HCT116 (cell line): ENCODE results near the gene ETFA. TPM values are rescaled to one million over a fixed set of nuclear protein-coding genes. Genes with fewer than 3 reads are reported as not detected.

ENCODE experiments used
- ATAC-seq: fragments of 200-7000 bp; cut with Tn5 transposase; 2 replicates; pipeline ENCODE4 v1.9.1; 2020; ENCODE audit warnings: mild to moderate bottlenecking, moderate library complexity
- BruUV-seq: library from RNA; stranded (reverse); fragments of 400-500 nt; replicated peaks from 2 replicates; lab custom pipeline; 2021; lab: Mats Ljungman, UMichigan
- CTCF ChIA-PET: fragments of 300-600 bp; sonication (Branson Sonifier 250); formaldehyde crosslinking; loops from one replicate; lab custom pipeline; 2021; ENCODE audit warnings: antibody characterized with exemption; lab: Charles Lee
- POLR2A ChIA-PET: fragments of 300-600, 350-600 bp; sonication (Branson Sonifier 250); formaldehyde crosslinking; loops from one replicate; lab custom pipeline; 2021; ENCODE audit warnings: antibody characterized with exemption; lab: Charles Lee
- RAD21 ChIA-PET, 2 experiments: fragments of 300-600 bp; sonication (Branson Sonifier 250); formaldehyde crosslinking; loops; one replicate each; lab custom pipeline; 2023; ENCODE audit warnings: low total read pairs in 2 of 2; ENCODE audit not compliant: uncharacterized antibody in 2 of 2, unreplicated experiment in 2 of 2, low non-redundant PET in 1 of 2; lab: Charles Lee
- DNase-seq: peaks from one replicate; pipeline ENCODE4 v3.0.0-alpha.2; 2010; ENCODE audit warnings: low read depth, low spot score
- H2AFZ ChIP-seq: fragments of 200-600 bp; shearing (Covaris generic), sonication (generic); 2 replicates; pipeline ENCODE4 v1.6.1; 2017; ENCODE audit warnings: low read depth, mixed run types, mixed read lengths, antibody characterized with exemption, low read length; ENCODE audit not compliant: poor library complexity, severe bottlenecking
- H3K27ac ChIP-seq: 2 replicates; pipeline ENCODE4 v1.5.1; 2012; ENCODE audit warnings: low read depth, low read length
- H3K27me3 ChIP-seq: fragments of 200-600 bp; sonication (generic); 2 replicates; pipeline ENCODE4 v1.6.1; 2016; ENCODE audit warnings: mixed run types, low read length, mixed read lengths; ENCODE audit not compliant: insufficient read depth
- H3K36me3 ChIP-seq, 2 experiments: fragments of 200-500 bp in 1 of 2; fragments of 200-600 bp in 1 of 2; sonication (Bioruptor generic) in 1 of 2; sonication (generic) in 1 of 2; 2 replicates each; pipeline versions ENCODE4 v1.5.1 to v1.6.1; 2014 to 2016; ENCODE audit warnings: low read length in 2 of 2, inconsistent platforms in 1 of 2, mixed read lengths in 1 of 2, mixed run types in 1 of 2; ENCODE audit not compliant: insufficient read depth in 2 of 2, control insufficient read depth in 1 of 2
- H3K4me1 ChIP-seq, 2 experiments: fragments of 200-600 bp in 1 of 2; sonication (generic) in 1 of 2; 2 replicates each; pipeline versions ENCODE4 v1.5.1 to v1.6.1; 2012 to 2017; ENCODE audit warnings: low read length in 2 of 2, inconsistent platforms in 1 of 2, mild to moderate bottlenecking in 1 of 2, mixed read lengths in 1 of 2, mixed run types in 1 of 2, moderate library complexity in 1 of 2; ENCODE audit not compliant: insufficient read depth in 2 of 2, control insufficient read depth in 1 of 2
- H3K4me2 ChIP-seq: fragments of 200-600 bp; sonication (generic); 2 replicates; pipeline ENCODE4 v1.6.1; 2017; ENCODE audit warnings: mixed run types, low read length, mixed read lengths
- H3K4me3 ChIP-seq, 2 experiments: fragments of 200-600 bp in 1 of 2; sonication (generic) in 1 of 2; replicated peaks in 1 of 2; 2 replicates each; pipeline ENCODE4 v1.5.1; 2011 to 2016; ENCODE audit warnings: low read length in 2 of 2, control low read depth in 1 of 2, low read depth in 1 of 2, mild to moderate bottlenecking in 1 of 2, mixed read lengths in 1 of 2, mixed run types in 1 of 2
- H3K79me2 ChIP-seq: fragments of 200-600 bp; sonication (generic); 2 replicates; pipeline ENCODE4 v1.6.1; 2017; ENCODE audit warnings: mild to moderate bottlenecking, mixed run types, low read length, moderate library complexity, mixed read lengths; ENCODE audit not compliant: insufficient read depth
- H3K9ac ChIP-seq: fragments of 200-600 bp; sonication (generic); 2 replicates; pipeline ENCODE4 v1.6.1; 2016; ENCODE audit warnings: low read length, mixed read lengths
- H3K9me2 ChIP-seq: fragments of 200-600 bp; sonication (generic), shearing (Covaris generic); 2 replicates; pipeline ENCODE4 v1.6.1; 2017; ENCODE audit warnings: mixed run types, mild to moderate bottlenecking, moderate library complexity; ENCODE audit not compliant: insufficient read depth
- H3K9me3 ChIP-seq, 2 experiments: fragments of 200-500 bp in 1 of 2; fragments of 200-600 bp in 1 of 2; sonication (Bioruptor generic) in 1 of 2; sonication (generic) in 1 of 2; 2 replicates each; pipeline ENCODE4 v1.6.1; 2014 to 2017; ENCODE audit warnings: low read length in 2 of 2, mixed read lengths in 2 of 2, inconsistent platforms in 1 of 2, low read depth in 1 of 2, mild to moderate bottlenecking in 1 of 2, mixed run types in 1 of 2, moderate library complexity in 1 of 2; ENCODE audit not compliant: control insufficient read depth in 1 of 2, insufficient read depth in 1 of 2
- H4K20me1 ChIP-seq: fragments of 200-600 bp; sonication (generic), shearing (Covaris generic); 2 replicates; pipeline ENCODE4 v1.6.1; 2017; ENCODE audit warnings: mixed run types, mild to moderate bottlenecking, moderate library complexity; ENCODE audit not compliant: insufficient read depth
- ATF3 ChIP-seq: IDR thresholded peaks from 2 replicates; pipeline ENCODE4 v1.6.1; 2012
- CEBPB ChIP-seq: IDR thresholded peaks from 2 replicates; pipeline ENCODE4 v1.6.1; 2012; ENCODE audit warnings: low read depth
- CTCF ChIP-seq, 3 experiments: fragments of 200-600 bp in 1 of 3; sonication (generic) in 1 of 3; IDR thresholded peaks in 2 of 3; conservative IDR thresholded peaks in 1 of 3; 2 replicates each; pipeline ENCODE4 v1.5.1; 2012 to 2017; ENCODE audit warnings: low read depth in 2 of 3, low read length in 2 of 3, antibody characterized with exemption in 1 of 3, borderline replicate concordance in 1 of 3, control low read depth in 1 of 3, mild to moderate bottlenecking in 1 of 3, mixed read lengths in 1 of 3, mixed run types in 1 of 3, moderate library complexity in 1 of 3; ENCODE audit not compliant: insufficient read depth in 1 of 3
- EGR1 ChIP-seq: IDR thresholded peaks from 2 replicates; pipeline ENCODE4 v1.6.1; 2012; ENCODE audit warnings: low read depth
- EZH2phosphoT487 ChIP-seq: fragments of 200-600 bp; IDR thresholded peaks from 2 replicates; pipeline ENCODE4 v1.6.1; 2018; ENCODE audit warnings: antibody characterized with exemption, borderline replicate concordance
- FOSL1 ChIP-seq: IDR thresholded peaks from 2 replicates; pipeline ENCODE4 v1.6.1; 2012; ENCODE audit warnings: low read depth
- MAX ChIP-seq: IDR thresholded peaks from 2 replicates; pipeline ENCODE4 v1.6.1; 2012
- POLR2AphosphoS5 ChIP-seq: IDR thresholded peaks from 2 replicates; pipeline ENCODE4 v1.6.1; 2011; ENCODE audit warnings: mild to moderate bottlenecking, low read depth, low read length, moderate library complexity
- RAD21 ChIP-seq: IDR thresholded peaks from 2 replicates; pipeline ENCODE4 v1.6.1; 2012; ENCODE audit warnings: low read depth, mild to moderate bottlenecking
- SIN3A ChIP-seq: IDR thresholded peaks from 2 replicates; pipeline ENCODE4 v1.6.1; 2012; ENCODE audit warnings: low read depth
- SP1 ChIP-seq: IDR thresholded peaks from 2 replicates; pipeline ENCODE4 v1.6.1; 2012; ENCODE audit warnings: low read depth
- SRF ChIP-seq: IDR thresholded peaks from 2 replicates; pipeline ENCODE4 v1.6.1; 2012; ENCODE audit warnings: low read depth
- TCF7L2 ChIP-seq: IDR thresholded peaks from 2 replicates; pipeline ENCODE4 v1.7.0; 2011; ENCODE audit warnings: borderline replicate concordance, inconsistent platforms; ENCODE audit not compliant: insufficient read depth, insufficient read length; ENCODE audit errors: extremely low read depth
- YY1 ChIP-seq: IDR thresholded peaks from 2 replicates; pipeline ENCODE4 v1.6.1; 2011; ENCODE audit warnings: low read length, low read depth, moderate library complexity, mild to moderate bottlenecking; ENCODE audit not compliant: insufficient replicate concordance; ENCODE audit errors: extremely low read depth
- ZFX ChIP-seq: fragments of 450-650 bp; IDR thresholded peaks from 2 replicates; pipeline ENCODE4 v1.6.1; 2017
- intact Hi-C: fragments of 100-400 bp; cut with micrococcal nuclease; formaldehyde crosslinking; loops from 2 replicates; pipeline ENCODE4 v1.10.0; 2022
- total RNA-seq: library from RNA; stranded (reverse); gene quantifications from one replicate; pipeline ENCODE4 v1.2.1, GENCODE V29; 2021; ENCODE audit not compliant: unreplicated experiment

ETFA gene
- total RNA-seq, 1 experiment from 2014 or later = 144 TPM

GRCh38 chr15:76259392-76259791 lies 51.9 kb downstream of the ETFA start:
- H3K27ac ChIP-seq = no peak overlapping the region
- ATAC-seq (no peak), DNase-seq (no peak)
- no peaks in the 10 kb centered on the region for H3K4me1 ChIP-seq
- intact Hi-C loops = no loop called here
- ChIA-PET CTCF (no interaction called here), POLR2A (no interaction called here), RAD21 (no interaction called here)
- H4K20me1 ChIP-seq = no peaks in the 10 kb centered on the region
- peaks cover 5 to 22% of the 10 kb centered on the region in 2 experiments; a peak in 3 of 4 replicates for H3K36me3 ChIP-seq
- no peak overlapping the region for H3K4me3 ChIP-seq
- H3K79me2 ChIP-seq = no peaks in the 10 kb centered on the region
- no peaks in the 10 kb centered on the region for H3K27me3 ChIP-seq
- no peaks in the 10 kb centered on the region for H3K9me2 ChIP-seq
- BruUV-seq = no TSS peak
- H3K9ac ChIP-seq = no peak overlapping the region
- TF ChIP-seq SRF (no peak), ZFX (no peak), SP1 (no peak), YY1 (no peak), MAX (no peak), TCF7L2 (no peak)
- no peak overlapping the region for H2AFZ ChIP-seq
- H3K9me3 ChIP-seq = peaks cover 8 to 11% of the 10 kb centered on the region in 2 experiments; a peak in 3 of 4 replicates
- no peak overlapping the region for H3K4me2 ChIP-seq

GRCh38 chr15:76258460-76258859 lies 52.8 kb downstream of the ETFA start:
- Histone ChIP-seq H3K4me1 (no peaks in the 10 kb centered on the region), H3K79me2 (no peaks in the 10 kb centered on the region), H4K20me1 (no peaks in the 10 kb centered on the region), H3K36me3 (peaks cover 5 to 21% of the 10 kb centered on the region in 2 experiments; a peak in 3 of 4 replicates), H3K27me3 (no peaks in the 10 kb centered on the region), H2AFZ (no peak overlapping the region), H3K27ac (no peak overlapping the region), H3K4me3 (no peak overlapping the region), H3K9me2 (no peaks in the 10 kb centered on the region), H3K4me2 (no peak overlapping the region), H3K9me3 (peaks cover 7 to 8% of the 10 kb centered on the region in 2 experiments; a peak in 3 of 4 replicates), H3K9ac (no peak overlapping the region)
- ChIA-PET CTCF (no interaction called here), RAD21 (no interaction called here), POLR2A (no interaction called here)
- TF ChIP-seq EZH2phosphoT487 (no peak), POLR2AphosphoS5 (no peak), SIN3A (no peak), TCF7L2 (no peak), RAD21 (no peak), FOSL1 (no peak), CTCF (IDR thresholded peaks at IDR 0.05 in 2 of 3, conservative IDR thresholded peaks at IDR 0.05 in 1 of 3; ENCODE audit: borderline replicate concordance in 1 of 3, insufficient read depth in 1 of 3, low read depth in 2 of 3, low read length in 2 of 3) (no peak), MAX (no peak), SRF (no peak), ATF3 (no peak), CEBPB (no peak), ZFX (no peak), EGR1 (no peak)
- intact Hi-C loops = no loop called here
- ATAC-seq (no peak), DNase-seq (no peak)
- no TSS peak for BruUV-seq
